D721Med (cell line): ENCODE measurements around the gene SLC5A12.

Source experiments
- DNase-seq: peaks from one replicate; pipeline ENCODE4 v3.0.0; 2011; ENCODE audit warnings: low spot score; ENCODE audit not compliant: insufficient read length
- FAIRE-seq: peaks from 2 replicates; lab custom pipeline; 2011; peaks lifted over from hg19 to GRCh38; lab: Jason Lieb, UNC
- TF ChIP-seq, protein P1 (sequence below): IDR thresholded peaks from 2 replicates; pipeline ENCODE4 v1.5.1; 2012; ENCODE audit warnings: mild to moderate bottlenecking, control low read depth; ENCODE audit not compliant: insufficient read depth; ENCODE audit errors: missing control alignments

SLC5A12 gene

DNA sequence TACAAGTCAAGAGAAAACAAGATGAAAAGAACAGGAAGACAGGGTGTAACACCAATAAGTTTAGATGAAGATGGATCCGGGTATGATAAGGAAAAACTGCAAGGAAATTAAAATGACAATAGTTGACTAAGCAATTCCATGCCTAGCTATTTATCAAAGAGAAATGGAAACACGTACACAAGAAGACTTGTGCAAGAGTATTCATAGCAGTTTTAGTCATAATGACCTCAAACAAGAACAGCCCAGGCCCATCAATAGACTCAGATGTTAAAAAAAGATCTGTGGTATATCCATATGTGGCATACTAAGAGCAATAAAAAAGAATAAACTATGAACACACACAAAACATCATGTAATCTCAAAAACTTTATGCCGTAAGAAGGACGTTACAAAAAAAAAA lies 33.2 kb downstream of the SLC5A12 start:
- FAIRE-seq (no peak), DNase-seq (no peak)
- TF ChIP-seq, protein P1, sequence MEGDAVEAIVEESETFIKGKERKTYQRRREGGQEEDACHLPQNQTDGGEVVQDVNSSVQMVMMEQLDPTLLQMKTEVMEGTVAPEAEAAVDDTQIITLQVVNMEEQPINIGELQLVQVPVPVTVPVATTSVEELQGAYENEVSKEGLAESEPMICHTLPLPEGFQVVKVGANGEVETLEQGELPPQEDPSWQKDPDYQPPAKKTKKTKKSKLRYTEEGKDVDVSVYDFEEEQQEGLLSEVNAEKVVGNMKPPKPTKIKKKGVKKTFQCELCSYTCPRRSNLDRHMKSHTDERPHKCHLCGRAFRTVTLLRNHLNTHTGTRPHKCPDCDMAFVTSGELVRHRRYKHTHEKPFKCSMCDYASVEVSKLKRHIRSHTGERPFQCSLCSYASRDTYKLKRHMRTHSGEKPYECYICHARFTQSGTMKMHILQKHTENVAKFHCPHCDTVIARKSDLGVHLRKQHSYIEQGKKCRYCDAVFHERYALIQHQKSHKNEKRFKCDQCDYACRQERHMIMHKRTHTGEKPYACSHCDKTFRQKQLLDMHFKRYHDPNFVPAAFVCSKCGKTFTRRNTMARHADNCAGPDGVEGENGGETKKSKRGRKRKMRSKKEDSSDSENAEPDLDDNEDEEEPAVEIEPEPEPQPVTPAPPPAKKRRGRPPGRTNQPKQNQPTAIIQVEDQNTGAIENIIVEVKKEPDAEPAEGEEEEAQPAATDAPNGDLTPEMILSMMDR = no peak

DNA sequence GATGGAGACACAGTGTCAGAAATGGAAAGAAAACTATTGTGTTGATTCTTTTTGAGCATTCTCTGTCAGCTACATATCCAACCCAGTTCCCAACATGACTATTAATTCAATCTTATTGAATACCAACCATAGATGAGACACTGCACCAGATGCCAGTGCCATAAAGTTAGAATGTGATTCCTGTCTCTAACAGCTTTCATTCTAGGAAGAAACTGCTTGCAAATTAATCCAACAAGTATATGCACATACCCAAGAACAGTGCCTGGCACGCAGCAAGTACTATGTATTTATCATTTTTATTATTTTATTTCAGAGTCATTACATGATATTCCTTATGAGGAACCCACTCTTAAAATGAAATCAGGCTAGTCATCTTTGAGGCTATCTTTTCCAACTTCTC lies 34.5 kb downstream of the SLC5A12 start:
- DNase-seq (no peak), FAIRE-seq (no peak)
- TF ChIP-seq, protein P1 = no peak

DNA sequence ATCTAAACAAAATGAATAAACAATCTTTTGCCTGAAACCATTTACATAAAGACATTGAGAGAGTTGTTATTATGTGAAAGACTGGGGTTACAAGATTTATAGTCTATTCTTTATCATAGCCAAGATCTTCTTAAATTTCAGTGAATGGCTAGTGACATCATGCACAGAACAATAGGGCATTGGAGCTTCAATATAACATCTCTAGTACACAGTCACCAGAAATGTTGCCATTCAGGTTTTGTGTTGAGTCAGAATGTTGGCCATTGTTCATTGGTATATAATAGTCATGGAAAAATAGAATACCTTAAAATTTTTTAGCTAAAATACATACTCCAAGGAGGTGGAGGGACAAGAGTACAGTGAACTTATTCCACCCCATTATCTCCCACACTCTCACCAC lies 44.3 kb downstream of the SLC5A12 start:
- TF ChIP-seq, protein P1 = no peak
- FAIRE-seq (no peak), DNase-seq (no peak)

DNA sequence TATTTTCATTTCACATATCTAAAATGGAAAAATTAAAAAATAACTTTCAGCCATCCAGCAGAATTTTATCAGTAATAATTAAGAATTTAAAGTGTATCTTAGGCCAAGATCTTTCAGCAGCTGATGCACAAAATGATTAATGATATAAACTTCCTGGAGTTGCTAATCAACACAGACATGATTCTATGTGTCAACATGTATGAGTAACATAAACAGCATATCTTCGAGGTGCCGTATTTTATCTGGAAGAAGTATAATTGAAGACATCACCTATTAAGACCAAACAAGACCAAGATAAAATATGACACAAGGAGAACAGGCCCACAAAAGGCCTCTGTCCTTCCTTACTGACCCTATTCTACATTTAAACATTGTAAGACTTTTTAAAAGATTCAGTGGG lies 45.2 kb downstream of the SLC5A12 start:
- DNase-seq (no peak), FAIRE-seq (no peak)
- TF ChIP-seq, protein P1 = no peak

DNA sequence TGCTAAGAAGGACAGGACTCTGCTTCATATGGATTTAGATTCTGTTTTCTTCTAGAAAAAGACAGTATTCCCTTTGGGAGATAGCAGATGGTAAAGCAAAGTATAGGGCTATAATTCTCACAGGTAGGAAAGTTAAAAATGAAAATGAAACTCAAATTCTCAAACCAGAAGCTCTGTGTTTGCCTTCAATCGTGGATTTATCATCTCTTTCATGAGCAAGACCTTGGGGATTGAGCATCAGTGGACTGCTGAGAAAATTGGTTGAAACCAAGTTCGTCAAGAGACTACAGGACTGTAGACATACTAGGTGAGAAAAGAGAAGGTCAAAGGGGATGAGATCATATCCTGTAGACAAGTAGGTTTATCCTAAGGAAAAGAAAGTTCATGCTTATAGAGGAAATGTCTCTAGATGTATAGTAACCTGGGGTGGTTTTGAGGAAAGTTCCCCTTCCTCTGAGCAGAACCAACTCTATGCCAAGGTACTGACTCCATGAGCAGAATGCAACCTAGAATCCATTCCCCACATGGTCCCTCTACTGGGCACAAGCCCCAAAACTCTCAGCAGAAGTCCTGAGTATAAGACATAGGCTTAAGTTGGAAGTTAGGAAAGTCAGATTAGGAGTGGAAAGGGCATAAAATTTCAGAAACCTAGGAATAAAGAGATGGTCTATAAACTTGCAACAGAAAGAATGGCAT lies 46.5 kb downstream of the SLC5A12 start:
- FAIRE-seq = no peak
- no peak for DNase-seq
- TF ChIP-seq, protein P1 = no peak

DNA sequence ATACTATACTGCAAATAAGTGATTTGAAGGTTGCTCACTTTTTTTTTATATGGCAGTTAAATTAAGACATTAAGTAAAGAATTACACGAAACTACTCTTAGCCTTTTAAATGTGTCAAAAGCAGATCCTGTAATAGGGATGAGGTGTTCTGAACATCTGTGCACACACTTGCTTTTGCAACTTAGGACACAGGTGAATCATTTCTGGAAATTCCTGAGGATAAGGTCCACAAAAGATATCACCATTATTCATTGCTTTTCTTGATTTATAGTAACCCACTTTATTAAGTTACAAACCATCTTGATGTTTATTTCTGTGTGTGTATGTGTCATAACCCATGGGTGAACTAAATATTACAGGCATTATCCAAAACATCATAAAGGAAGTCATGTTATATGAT lies 55.9 kb downstream of the SLC5A12 start:
- DNase-seq = no peak
- FAIRE-seq = no peak
- TF ChIP-seq, protein P1 = no peak

DNA sequence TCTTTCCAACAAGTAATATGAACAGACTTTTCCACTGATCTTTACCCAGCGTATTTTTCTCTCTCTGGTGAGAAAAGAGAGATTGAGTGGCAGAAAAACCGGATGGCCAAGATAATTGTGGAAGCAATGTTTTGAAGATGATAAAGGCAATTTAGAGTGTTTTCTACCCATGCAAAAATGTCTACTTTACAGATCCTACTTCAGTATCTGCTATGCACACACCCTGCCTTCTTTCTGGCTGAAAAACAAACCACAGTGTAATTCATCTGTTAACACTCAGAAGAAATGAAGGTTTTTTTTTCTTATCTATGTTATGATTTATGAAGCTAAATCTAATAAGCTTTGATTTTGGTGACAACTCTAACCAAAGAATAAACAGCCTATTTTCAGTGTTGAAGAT lies 56.8 kb downstream of the SLC5A12 start:
- TF ChIP-seq, protein P1 = no peak
- FAIRE-seq (no peak), DNase-seq (no peak)
